DMS153 treated with DMSO at 0.1 percent for 48 hours (cell line): ENCODE data around the gene RPS23.

Source experiments
- DNase-seq: peaks from one replicate; lab custom pipeline; 2025; ENCODE audit not compliant: unreplicated experiment; lab: John Stamatoyannopoulos, UW

The RPS23 gene

DNA sequence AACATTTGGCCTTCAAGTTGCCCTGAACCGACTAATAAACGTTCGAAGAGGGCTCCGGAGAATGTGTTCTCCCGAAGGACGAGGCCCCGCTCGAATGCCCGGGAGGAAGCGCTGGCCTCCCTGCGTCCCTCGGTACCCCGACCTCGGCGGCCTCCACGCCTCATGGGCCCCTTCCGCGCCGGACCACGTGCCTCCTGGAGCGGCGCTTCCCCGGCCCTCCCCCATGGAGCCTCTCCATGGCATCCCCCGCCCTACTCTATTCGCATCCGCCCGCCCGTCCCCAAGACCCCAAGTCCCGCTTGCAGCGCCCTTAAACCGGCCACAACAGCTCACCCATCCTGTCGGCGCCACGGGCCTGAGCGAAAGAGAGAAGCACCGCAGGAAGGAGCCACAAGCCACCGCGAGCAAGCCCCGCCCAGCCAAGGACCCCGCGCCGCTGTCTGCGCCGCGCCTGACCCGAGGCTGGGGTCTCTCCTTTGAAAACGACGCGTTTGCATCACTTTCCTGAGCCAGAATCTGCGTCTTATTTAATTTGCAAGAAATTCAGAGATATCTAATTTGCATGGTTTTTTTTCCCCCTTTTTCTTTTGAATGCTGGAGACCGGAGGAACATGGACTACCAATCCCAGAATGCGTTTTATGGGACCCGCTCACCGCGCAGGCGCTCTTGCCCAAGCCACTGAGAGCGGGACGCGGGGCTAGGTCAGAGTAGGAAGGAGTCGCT is at the start of gene RPS23:
TSS of gene RPS23 (minus strand) at position 368 of the 724 bp plus-strand sequence. CDS start at position 337, 31 bp downstream.
- peak; percentile 66 for DNase-seq

GRCh38 chr5:82327941-82328340 is 49.8 kb upstream of the RPS23 start:
- DNase-seq: no peak

DNA sequence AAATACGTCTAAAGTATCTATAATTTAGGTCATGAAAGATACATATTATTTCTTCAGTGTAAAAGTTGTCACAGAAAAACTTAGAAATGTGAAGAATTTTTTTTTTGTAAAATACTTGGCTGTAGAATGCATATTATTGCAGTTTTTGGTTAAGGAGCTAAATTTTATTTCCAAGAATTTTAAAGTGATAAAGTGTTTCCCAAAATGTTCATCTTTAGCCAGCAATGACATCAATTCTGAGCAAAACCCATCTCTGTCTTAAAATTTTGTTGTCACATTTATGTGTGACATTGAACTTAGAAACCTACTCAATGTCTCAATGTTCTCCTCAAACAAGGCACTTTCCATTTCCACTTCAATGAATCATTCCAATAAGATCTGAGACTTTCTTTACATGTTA is 47.8 kb upstream of the RPS23 start:
- no peak for DNase-seq

GRCh38 chr5:82325155-82325554 is 47.0 kb upstream of the RPS23 start:
- DNase-seq: no peak

- DNase-seq: no peak
Measured at GRCh38 chr5:82320966-82321365, 42.8 kb upstream of the RPS23 start.

DNA sequence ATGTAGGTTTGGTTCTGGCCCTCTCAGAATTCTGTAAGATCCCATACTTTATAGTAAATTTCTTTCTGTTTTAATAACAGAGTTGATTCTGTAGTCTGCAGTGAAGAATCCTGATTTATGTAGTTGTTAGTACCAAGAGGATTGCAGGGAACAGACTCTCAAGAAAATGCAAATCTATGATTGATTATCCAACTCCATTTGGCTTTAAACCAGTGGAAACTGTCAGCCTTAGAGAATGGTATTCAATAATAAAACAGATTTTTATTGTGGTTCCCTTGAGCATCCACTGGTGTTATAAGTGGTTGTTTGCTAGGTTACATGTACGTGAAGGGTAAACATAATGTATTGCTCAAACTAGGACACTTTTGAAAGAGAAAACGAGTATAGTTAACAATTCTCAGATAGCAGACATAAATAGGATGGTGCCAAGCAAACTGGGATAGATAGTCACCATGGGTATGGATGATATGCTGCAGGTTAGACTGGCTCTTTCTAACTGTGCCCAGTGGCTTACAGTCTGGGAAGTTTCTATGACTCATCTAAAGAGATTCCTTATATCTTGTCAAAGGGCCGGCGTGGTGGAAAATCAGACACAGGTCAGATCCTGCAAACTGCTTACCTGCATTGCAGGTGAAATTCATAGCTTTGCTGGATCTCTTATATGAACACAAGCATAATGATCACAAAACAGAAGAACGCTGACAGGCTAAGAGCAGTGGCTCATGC is 41.7 kb upstream of the RPS23 start:
- DNase-seq: no peak

DNA sequence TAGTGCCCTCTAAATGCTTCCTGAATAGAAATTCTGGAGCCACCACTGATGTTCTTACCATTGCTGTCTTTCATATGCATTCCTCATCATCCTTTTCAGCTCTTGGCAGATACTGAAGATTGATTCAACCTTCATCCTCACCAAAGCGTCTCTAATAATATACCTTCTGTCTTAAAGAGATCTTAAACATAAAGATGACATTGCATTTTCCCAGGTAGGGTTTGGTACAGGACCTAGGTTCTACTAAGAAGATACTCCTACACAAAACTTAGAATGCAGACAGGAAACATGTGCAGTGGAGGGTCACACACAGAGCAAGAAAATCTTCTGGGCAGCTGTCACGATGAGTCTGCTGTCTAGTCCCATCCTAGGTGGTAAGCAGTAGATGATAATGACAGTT is 41.0 kb upstream of the RPS23 start:
- no peak for DNase-seq

- no peak for DNase-seq
Measured at GRCh38 chr5:82314964-82315758, 37.0 kb upstream of the RPS23 start.

DNA sequence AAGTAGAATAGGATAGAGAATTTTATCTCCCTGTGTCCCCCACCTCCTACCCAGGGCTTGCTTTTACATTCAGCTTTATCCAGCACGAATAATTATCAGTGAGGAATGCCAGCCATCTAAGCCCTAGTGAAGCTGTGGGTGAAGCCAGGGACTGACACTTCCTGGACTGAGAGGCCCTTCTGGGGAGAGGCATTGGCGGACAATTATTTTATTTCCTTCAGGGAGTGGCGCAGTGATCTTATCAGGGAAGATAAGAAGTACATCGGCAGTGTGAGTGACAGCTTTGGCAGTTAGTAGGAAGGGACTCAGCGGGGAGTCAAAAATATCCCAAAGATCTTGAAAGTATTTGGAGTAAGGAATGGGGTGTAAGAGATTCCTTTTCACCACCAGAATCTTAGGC is 34.9 kb upstream of the RPS23 start:
- DNase-seq: no peak

DNA sequence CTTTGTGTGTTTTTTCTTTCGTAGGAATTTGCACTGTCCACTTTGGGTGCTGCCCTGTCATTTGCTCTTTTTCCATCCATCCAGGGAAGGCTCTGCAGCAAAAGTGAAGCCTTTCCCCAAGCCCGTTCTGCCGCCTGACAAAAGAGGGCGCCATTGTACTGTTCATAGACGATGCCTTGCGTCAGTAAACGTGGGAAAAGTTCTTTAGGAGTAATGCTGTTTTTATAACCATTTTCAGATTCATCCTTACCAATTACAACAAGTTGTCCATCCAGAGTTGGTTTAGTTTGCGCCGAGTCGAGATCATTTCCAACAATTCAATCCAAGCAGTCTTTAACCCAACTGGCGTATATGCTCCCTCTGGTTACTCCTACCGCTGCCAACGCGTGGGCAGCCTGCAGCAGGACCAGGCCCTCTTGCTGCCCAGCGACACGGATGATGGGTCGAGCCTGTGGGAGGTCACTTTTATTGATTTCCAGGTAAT is 34.3 kb upstream of the RPS23 start:
- DNase-seq: peak; percentile 0

- no peak for DNase-seq
Measured at GRCh38 chr5:82309091-82309531, 31.0 kb upstream of the RPS23 start.

DNA sequence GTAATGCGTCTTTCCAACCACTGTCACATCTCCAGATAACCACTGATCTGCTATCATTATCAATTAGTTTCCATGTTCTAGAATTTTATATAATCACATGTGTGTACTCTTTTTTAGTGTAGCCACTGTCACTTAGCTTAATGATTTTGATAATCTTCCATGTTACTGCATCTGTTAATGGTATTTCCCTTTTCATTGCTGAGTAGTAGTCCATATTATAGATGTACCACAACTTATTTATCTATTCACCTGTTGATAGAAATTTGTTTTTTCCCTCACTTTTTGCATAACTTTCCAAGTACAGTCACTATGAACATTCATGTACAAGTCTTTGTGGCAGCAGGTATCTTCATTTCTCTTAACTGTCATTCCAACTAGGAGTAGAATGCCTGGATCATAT is 30.3 kb upstream of the RPS23 start:
- DNase-seq: no peak

GRCh38 chr5:82307451-82307850 is 29.3 kb upstream of the RPS23 start:
- no peak for DNase-seq

- DNase-seq: no peak
Measured at GRCh38 chr5:82306151-82306550, 28.0 kb upstream of the RPS23 start.

DNA sequence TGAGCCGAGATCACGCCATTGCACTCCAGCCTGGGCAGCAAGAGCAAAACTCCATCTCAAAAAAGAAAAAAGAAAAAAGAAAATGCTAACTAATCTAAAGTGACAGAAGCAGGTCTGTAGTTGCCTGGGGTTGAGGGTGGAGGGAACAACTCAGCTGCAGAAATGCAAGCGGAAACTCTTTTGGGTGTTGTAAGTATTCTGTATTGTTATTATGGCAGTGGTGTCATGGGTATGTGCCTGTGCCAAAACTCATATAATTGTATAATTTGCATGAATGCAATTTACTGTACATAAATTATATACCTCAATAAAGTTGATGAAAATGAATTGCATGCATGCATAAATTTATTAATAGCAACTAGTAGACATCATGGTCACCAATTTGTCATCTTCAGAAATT is 23.0 kb upstream of the RPS23 start:
- DNase-seq: no peak

- no peak for DNase-seq
Measured at GRCh38 chr5:82298668-82299067, 20.5 kb upstream of the RPS23 start.

DNA sequence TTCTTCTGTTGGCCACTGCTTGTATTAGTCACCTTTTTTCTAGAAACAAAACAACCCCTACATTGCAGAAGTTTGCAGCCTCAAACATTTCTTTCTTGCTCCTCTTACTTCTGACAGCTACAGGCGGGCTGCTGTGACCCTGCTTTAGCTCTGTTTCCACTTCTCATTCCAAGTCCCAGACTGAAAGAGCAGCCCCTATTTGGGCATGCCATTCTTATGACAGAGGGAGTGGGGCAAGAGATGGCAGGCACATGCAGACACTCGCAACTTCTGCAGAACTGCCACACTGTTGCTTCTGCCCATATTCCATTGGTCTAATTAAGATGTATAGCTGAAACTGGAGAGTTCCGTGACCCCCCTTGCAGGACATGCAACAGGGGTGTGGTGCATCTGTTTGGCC is 19.6 kb upstream of the RPS23 start:
- no peak for DNase-seq

GRCh38 chr5:82296929-82297328 is 18.8 kb upstream of the RPS23 start:
- no peak for DNase-seq

DNA sequence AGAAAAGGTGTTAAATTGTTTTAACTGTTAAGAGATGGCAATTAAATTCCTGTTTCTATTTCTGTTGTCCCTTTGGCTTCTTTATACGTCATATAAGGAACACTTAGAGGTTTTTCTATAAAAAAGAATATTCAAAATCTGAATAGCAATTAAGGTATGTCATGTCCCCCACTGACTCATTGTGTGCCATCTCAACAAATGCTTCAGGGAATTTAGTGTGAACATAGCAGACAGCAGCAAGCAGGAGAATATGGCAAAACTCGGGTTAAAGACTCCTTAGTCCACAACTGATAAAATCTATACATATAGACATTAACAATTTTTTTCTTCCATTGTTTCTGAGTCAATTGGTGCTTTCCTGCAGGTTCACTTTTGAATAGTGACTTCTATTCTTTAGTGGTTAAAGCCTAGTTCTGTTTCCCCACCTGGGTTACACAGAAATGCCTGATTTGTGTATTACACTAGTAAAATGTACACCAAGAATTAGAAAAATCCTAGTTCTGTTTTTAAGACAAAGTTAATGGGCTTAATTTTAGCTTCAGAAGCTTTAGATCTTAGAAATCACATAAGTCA is 17.9 kb upstream of the RPS23 start:
- no peak for DNase-seq

DNA sequence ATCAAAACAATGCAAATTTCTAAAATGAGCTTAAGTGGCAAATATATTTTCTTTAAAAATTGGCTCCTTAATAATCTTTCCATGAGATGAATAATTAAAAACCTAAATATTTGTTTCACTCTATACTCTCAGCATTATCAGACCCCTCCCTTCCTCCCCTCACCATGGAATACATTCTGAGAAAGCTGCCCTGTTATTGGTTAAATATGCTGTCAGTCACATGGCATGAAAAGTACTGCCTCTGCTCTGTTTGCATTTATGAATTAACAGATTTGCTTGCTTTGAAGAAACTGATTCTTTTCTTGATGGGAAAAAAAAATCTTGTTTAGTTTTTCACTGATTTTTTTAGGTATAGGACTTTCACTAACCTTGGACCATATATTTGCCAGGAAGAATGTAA is 17.0 kb upstream of the RPS23 start:
- no peak for DNase-seq

DNA sequence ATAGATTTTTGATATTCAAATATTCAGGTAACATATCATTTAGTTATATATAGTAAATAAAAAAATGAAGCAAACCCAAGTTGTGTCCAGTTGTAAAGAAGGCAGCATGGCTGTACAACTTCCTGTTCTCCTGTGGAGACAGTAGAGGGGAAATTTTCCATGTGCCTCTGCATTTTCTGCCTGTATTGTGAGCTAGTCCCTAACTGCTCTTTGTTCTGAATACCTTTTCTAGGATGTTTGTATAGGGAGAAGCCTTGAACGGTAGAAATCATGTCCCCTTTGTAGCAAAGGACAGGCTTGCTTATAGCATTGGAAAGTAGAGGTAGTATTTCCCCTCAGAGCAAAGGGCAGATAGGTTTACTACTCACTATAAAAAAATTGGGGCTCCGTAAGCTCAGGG is 13.3 kb upstream of the RPS23 start:
- DNase-seq: no peak
